CD4-positive, alpha-beta T cell treated with Interleukin-6 at 100 ng/mL for 8 hours (primary cell): ENCODE results near the gene CRB3.
"Not testable (repeated sequence)": the region's sequence is repeated elsewhere in the genome, so short reads cannot be mapped to it uniquely, and the experiment has no call there.

ENCODE experiments used
- DNase-seq: peaks from one replicate; pipeline ENCODE4 v3.0.0-alpha.2; 2020; ENCODE audit warnings: mixed read lengths, low spot score

Gene CRB3, protein sequence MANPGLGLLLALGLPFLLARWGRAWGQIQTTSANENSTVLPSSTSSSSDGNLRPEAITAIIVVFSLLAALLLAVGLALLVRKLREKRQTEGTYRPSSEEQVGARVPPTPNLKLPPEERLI

DNA sequence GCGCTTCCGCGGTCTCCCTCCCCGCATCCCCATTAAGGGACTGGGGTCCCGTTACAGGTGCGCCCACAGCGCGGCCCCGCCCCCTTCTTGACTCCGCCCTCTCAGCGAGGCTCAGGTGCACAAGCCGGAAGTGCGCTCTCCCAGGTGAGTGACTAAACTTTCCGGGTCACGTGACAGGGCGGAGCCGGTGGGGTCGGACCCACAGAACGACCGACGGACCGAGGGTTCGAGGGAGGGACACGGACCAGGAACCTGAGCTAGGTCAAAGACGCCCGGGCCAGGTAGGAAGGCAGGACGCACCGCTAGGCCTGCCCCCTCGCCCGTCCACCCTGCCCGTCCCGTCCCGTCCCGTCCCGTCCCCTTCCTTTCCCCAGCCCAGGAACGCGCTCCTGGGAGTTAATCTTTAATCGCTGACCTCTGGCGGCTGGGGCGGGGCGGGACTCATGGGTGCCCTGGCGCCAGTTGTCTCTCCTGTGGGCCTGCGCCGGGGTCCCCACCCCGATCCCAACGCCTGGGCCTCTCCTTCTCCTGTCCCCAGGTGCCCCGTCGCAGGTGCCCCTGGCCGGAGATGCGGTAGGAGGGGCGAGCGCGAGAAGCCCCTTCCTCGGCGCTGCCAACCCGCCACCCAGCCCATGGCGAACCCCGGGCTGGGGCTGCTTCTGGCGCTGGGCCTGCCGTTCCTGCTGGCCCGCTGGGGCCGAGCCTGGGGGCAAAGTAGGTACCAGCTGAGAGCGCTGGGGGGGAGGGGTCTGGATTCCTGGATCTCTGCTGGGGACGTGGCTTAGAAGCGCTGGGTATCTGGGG lies at the start of gene CRB3:
CRB3 (plus strand) TSS at position 202 of the 804 bp plus-strand sequence; CDS start at position 633, 431 bp downstream.
- DNase-seq: peak; percentile 61

DNA sequence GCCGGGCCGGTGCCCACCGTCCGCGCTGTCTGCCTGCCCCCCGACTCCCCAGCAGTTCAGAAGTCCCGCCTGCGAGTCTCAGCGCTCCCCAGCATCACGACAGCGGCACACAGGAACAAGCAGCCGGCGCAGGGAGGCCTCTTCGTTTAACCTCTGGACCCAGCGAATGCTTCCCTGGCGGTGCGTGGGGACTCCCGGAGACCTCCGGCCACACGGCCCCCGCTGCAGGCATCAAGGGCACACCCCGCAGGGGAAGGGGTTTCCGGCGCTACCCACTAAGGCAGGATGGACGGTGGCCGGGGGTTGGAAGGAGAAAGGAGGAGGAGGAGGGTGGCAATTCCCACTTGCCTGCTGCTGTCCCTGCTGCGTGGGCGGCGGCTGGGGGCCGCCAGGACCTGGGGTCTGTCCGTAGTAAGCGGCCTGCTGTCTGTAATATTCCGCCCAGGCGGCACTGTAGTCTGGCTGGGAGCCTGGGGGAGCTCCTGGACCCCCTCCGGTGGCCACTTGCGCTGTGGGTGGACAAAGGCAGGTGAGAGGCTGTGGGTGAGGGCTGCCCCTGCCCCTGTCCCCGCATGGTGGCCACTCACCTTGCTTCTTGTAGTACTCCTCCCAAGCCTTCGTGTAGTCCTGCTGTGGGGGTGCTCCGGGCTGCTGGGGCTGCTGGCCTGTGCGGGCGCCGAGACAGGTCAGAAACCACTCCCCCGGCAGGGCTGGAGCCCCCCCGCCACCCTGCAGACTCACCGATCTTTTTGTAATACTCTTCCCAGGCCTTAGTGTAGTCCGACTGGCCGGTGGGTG lies 49.1 kb upstream of the CRB3 start:
- DNase-seq: no peak

DNA sequence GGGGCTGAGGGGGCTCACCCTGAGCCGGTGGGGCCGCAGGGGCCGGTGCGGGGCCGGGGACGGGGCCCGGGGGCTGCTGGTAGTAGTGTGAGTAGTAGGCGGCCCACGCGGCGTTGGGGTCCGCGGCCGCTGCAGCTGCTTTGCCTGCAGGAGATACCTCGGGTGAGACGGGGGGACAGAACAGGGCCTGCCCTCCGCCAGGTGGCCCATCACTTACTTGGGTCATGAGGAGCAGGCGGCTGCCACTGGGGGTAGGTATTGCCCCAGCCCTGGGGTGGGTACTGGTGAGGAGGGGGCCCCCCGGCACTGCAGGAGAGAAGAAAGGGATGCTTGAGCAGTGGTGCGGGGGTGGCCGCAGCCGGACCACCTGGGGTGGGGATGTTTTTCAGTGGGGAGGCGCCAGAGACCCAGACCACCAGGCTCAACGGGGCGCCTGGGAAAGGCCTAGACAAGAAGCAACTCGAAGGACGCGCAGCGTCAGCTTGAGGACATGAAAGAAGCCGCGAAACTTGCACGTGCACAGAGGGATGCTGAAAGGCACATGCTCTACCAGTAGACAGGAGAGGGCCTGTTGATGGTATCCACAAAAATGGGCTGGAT lies 48.4 kb upstream of the CRB3 start:
- DNase-seq: no peak

DNA sequence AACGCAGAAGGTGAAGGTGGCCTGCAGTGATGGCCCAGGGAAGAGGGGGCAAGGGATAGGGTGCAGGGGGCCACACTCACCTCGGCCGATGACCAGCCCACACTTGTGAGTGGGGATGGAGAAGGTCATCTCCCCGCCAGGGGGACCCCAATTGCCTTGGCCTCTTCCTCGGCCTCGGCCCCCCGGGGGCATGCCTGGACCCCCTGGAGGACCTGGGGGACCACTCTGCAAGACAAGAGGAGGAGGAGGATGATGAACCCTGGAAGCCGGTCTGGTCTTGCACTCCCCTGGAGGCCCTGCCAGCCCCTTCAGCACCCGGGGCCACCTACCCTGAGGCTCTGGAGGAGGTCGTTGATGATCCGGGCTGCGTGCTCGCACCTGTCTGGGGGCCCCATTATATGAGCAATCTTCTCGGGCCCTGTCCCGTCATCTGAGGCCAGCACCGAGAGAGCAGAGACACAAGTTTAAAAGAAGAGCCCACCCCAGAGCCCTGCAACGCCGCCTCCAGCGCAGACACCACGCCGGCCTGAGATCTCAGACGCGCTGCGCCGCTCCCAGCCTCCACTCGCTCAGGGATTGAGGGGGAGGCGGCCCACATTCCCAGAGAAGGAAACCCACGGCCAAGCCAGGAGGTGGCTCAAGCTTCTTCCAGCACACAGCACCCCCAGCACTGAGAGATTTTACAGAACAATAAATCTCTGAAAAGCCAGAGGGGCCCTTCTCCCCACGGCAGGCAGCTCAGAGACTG lies 47.2 kb upstream of the CRB3 start:
- no peak for DNase-seq

DNA sequence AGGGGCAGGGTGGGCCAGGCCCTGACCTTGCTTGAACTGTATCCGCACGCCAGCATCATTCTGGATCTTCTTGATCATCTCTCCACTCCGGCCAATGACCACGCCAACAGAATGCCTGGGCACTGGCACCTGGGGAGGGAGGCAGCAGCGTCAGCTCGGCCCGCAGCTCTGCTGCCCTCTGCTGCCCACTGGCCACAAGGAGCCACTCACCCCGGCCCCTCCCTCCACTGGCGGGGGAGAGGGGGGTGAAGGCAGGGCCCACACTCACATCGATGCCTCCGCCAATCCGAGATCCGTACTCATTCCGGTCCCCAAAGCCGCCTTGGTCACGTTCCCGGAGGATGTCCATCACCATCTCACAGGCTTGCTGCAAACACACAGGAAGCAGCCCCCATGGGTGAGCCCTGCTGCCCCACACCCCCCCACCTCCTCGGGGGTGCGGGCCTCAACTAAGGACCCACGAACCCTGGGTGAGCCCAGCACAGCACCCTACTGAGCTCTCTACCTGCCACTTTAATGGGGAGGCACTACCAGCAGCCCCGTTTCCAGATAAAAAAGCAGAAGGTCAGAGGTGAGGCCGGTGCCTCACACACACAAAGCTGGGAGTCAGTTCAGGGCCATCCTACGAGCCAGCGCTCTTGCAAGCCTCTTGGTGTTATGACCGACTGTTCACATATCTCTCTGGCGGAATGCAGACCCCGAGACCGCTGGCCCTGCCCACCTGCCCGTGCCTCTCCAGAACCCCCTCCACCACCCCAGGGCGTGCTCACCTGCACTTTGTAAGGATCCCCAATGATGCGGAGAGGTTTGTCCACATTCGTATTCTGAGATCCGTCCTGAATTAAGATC lies 46.1 kb upstream of the CRB3 start:
- DNase-seq: no peak

DNA sequence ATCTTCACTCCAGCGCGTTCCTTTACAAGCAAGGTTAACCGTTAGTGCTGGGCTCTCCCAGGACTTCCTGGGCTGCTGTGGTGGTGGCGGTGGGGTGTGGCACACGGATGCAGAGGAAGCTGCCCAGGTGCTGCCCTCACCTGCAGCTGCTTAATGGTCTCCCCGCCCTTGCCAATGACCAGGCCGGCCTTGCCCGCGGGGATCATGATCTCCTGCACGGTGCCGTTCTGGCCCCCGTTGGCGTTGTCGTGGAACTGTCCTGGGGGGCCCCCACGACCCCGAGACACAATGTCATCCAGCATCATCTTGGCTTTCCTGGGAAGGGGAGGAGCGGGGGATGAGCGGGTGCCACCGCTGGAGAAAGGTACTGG lies 45.5 kb upstream of the CRB3 start:
- no peak for DNase-seq

DNA sequence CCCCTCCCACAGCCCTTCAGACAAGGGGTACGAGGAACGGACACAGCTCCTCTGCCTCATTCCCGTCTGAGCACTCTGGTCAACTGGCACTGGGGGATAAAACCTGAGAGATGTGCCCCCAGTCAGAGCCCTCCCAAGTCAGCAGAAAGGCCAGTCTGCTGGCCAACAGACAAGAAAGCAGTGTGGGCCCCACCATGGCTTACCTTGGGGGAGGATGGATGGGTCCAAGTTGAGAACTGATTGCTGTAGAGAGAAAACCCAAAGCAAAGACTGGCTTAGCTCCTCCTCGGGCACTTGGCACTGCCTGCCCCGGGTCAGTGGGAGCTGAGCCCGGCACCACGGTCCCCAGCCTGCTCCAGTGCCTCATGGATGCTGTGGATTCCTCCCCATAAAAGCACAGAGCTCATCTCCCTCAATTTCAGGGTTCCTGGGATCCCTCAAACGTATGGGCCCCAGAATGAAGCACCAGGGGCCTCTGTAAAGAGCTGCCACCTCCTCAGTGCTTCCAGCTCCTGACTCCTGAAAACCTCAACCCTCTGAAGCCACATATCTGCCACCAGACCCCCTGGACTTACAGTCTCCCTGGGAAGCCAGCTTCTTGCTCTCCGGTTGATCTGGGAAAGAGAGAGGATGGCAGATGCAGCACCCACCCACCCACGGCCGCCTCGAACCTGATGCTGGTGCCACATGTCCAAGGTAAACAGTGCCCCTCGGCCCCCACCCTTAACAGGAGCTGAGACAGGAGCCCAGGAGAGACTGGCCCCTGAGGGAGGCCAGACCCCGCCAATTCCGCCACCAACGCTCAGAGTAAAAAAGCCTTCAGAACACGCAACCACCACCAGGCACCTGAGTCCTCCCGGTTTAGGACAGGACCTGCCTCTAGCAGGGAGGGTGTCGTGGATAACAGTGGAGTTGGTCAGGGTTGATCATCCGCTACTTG lies 42.7 kb upstream of the CRB3 start:
- no peak for DNase-seq

DNA sequence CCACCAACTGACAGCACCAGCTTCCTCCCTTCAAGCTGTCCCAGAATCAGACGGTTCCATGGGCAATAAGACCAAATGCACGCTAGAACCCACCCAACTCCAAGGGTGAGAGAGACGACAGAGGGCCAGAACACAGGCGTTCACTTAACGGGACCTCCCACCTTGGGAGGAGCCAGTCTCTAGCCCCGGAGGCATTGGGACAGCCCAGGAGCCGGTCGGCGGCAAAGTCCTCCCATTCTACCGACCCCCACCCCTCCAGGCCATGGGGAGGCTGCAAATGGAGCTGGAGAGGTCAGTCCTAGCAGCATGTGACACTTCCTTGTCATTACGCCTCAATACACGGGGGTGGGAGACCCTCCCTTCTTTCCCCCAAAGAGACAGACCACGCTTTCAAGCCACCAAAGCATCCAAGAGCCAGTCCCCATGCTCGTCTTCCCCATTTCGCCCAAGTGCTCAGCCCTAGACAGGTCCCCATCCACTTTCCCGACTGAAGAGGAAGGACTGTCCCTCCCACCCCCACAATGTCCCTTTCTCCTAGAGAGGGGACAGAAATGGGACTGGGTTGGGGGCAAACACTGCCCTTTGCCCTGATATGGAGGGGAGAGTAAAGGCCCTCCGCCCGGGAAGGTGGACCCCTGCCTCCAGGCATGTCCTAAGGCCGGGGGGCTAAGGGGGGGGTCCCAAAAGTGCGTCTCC lies 40.4 kb upstream of the CRB3 start:
- DNase-seq: no peak

DNA sequence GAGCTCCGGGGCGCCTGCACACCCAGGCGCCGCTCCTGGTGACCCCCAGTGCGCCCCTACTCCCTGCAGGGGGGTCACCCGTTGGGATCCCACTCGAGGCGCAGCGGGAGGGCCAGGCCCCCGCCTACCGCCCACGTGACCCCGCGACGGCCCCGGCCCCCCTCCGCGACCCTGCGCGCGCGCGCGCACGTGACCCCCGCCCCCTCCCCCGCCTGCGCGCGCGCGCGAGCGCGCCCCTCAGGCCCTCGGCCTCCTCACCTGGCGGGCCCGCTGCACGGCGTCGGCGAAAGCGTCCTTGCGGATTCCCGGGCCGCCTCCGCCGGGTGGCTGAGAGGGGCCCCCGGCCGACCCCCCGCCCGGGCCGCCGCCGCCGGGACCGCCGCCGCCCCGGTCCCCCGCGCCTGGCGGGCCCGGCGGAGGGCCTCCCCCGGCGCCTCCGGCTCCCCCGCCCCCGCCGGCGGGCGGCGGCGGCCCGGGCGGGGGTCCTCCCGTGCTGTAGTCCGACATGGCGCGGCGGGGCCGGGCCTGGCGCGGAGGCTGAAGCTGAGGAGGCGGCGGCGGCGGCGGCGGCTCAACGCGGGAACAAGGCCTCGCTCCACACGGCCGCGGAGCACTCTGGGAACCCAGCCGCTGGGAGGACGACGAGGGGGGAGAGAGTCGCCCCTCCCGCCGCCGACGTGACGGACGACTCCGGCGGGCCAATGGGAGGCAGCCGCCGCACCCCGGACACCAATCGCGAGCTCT lies 39.7 kb upstream of the CRB3 start, which contains the start of gene KHSRP:
KHSRP (minus strand) TSS at position 617 of the 744 bp plus-strand sequence; CDS start at position 507, 110 bp downstream.
- DNase-seq: no peak

DNA sequence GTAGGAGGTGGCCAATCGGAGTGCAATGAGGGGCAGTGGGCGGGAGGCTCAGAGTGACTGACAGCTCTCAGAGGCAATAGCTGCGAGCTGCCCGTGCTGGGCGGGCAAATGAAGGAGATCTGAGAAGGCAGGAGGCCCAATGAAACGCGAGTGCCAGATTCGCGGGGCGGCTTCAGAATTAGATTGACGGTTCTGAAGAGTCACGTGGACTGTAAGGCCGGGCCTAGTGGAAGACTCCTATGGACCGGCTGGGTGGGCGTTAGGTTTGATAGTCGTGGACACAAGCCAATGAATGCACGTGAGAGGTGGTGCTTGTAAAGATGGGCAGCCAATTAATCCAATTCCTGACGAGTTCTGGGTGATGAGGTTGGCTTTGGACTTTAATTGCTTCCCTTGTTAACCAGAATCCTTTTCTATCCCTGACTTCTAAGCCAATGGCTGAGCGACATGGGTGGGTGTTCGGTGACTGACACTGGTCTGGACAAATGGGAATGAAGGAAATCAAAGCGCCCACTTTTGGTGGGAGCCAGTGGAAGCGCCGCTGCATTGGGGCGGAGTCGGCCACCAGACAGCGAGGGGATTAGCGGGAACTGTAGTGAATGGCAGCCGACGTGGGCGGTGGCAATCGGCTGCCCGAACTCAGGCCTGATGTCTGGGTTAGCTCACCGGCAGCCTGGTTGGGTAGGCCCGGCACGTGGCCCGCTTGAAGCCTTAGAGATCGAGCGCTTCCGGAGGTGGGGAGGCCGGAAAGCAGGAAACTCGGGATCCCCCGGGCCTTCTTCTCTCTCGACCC lies 38.9 kb upstream of the CRB3 start:
- peak; percentile 100 for DNase-seq

DNA sequence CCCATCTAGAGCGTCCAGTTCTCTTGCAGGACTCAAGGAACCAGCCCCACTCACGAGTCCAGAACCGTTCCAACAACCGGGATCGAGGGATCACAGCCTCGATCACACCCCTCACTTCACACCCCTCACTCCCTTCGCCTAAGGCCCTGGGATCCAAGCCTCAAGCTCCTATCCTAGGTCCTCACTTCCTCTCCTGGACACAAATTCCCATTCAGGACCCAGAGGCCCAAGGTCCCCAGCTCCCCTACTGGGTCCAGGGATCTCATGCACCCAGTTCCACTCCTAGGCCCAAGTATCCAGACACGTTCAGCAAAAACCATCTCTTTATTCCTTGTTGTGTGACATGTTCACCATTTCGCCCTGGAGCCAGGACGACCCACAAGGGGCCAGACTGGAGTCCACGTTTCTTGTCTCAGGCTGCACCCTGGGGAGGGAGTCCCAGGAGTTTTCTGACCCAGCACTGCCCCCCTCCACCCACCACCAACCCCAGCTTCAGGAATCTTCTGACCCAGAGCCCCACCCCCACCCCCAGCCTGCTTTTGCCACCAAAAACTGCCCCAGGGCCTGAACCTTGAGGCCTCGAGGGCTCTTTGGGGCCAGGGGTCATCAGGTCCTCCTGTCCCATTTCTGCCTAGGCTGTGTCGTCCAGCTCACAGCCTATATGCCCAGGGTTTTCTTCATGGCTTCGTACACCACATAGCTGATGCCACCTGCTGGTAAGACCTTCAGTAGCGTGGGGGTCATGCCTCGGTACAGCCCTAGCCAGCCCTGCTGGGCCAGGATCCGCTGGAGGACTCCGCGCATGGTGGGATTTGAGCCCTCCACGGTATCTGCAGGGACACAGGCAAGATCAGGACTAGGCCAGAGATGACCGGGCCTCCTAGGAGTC lies 38.1 kb upstream of the CRB3 start:
- DNase-seq: no peak

DNA sequence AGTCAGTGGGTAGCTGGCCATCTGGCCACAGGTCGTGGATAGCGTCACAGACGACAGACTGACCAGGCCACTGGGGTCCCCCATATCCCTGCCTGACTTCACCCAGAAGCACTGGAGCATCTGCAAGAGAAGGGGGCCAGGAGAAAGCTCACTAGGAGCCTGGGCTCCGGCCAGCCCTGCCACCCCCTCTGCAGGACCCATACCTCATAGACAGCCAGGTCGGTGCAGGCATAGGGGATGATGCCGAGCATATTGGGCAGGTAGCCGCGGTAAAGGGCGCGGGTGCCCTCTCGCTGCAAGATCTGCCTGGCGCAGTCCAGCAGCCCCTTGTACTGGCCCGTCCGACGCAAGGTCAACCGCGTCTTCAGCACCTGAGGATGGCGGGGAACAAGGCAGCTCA lies 36.9 kb upstream of the CRB3 start:
- DNase-seq: no peak

DNA sequence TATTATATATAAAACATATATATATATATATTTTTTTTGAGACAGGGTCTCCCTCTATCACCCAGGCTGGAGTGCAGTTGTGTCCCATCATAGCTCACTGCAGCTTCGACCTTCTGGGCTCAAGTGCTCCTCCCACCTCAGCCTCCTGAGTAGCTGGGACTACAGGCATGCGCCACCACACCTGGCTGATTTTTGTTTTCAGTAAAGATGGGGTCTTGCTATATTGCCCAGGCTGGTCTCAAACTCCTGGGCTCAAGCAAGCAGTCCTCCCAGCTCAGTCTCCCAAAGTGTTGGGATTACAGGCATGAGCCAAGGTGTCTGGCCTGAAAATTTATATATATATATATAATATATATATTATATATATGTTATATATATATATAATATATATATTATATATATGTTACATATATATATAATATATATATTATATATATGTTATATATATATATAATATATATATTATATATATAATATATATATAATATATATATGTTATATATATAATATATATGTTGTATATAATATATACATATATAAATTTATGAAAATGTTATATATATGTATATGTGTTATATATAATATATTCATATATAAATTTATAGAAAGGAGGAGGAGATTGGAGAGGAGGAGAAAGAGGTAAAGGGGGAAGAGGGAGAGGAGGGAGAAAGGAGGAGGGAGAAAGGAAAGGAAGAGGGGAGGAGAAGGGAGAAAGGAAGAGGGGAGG lies 35.2 kb upstream of the CRB3 start:
- not testable (repeated sequence) for DNase-seq

DNA sequence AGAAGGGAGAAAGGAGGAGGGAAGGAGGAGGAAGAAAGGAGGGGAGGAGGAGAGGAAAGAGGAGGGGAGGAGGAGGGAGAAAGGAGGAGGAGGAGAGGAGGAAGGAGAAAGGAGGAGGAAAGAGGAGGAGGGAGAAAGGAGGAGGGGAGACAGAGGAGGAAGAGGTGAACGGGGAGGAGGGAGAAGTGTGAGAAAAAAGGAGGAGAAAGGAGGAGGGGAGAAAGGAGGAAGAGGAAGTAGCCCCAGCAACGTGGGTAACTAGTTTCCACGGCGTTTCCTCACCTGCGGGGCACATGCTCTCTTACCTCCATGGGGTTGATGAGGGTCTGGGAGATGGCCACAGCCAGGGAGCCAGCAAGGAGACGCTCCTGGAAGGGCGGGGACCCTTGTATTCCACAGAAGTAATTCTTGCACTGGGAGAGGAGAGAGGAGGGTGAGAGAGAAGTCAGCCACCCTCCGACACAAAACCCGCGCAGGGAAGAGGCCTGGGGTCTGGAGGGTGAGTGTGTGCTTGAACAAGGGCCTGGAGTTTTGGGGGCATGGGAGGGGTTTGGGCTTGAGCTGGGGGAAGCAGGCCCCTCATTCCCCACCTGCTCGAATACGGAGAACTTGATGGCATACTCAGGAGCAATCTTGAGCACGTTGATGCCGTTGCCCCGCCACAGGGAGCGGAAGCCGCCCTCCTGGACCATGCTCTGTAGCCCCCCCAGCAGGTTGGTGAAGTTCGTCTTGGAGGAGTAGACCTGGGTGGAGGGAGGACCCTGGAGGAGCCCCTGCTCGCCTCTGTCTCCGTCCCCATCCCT lies 34.5 kb upstream of the CRB3 start:
- no peak for DNase-seq

DNA sequence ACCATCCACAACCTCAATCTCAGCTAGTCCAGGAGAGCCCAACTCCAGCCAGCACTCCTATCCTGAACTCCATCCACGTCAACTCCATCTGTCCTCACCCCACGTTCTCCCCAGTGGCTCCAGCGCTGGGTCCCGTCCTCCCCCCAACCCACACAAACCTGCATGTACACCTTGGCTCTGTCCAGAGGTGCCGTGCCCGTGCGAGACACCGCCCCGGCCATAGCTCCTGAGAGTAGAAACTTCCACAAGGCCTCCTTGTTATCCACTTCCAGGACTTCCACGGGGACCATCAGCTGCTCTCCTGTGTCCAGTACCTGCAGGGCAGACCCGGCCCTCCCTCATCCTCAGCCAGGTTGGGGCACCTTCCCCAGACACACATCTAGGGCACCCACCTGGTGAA lies 32.2 kb upstream of the CRB3 start:
- DNase-seq: no peak
